GM06990 (cell line): ENCODE measurements around the gene FTO.

Experiments used
- DNase-seq: peaks from one replicate; pipeline ENCODE4 v3.0.0-alpha.2; 2011; ENCODE audit not compliant: insufficient read length; ENCODE audit errors: extremely low read depth
- H3K27me3 ChIP-seq: replicated peaks from 2 replicates; pipeline ENCODE4 v1.6.0; 2011; ENCODE audit warnings: low read length; ENCODE audit not compliant: control insufficient read depth, insufficient read depth
- H3K36me3 ChIP-seq: 2 replicates; pipeline ENCODE4 v1.5.1; 2011; ENCODE audit warnings: low read length; ENCODE audit not compliant: control insufficient read depth, insufficient read depth
- H3K4me3 ChIP-seq: replicated peaks from 2 replicates; pipeline ENCODE4 v1.5.1; 2011; ENCODE audit warnings: low read depth, mild to moderate bottlenecking, control low read depth, low read length
- TF ChIP-seq, protein P1 (sequence below): IDR thresholded peaks from 2 replicates; pipeline ENCODE4 v1.5.1; 2011; ENCODE audit warnings: low read length, control low read depth, mild to moderate bottlenecking, inconsistent platforms; ENCODE audit not compliant: insufficient read depth, poor library complexity, severe bottlenecking

The FTO gene

DNA sequence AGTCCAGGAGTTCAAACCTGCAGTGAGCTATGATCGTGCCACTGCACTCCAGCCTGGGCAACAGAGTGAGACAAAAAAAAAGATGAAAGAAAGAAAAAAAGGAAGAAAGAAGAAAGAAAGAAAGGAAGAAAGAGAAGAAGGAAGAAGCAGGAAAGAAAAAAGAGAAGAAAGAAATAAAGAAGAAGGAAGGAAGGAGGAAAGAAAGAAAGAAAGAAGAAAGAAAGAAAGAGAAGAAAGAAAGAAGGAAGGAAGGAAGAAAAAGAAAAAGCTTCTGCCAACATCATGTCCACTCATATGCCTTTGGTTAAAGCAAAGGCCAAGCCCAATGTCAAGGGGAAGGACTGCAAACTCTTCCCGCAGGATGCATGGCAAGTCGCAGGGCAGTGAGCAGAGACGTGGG is 439.5 kb downstream of the FTO start:
- DNase-seq: no peak
- no peaks in the 10 kb centered on the region for H3K36me3 ChIP-seq
- TF ChIP-seq, protein P1, sequence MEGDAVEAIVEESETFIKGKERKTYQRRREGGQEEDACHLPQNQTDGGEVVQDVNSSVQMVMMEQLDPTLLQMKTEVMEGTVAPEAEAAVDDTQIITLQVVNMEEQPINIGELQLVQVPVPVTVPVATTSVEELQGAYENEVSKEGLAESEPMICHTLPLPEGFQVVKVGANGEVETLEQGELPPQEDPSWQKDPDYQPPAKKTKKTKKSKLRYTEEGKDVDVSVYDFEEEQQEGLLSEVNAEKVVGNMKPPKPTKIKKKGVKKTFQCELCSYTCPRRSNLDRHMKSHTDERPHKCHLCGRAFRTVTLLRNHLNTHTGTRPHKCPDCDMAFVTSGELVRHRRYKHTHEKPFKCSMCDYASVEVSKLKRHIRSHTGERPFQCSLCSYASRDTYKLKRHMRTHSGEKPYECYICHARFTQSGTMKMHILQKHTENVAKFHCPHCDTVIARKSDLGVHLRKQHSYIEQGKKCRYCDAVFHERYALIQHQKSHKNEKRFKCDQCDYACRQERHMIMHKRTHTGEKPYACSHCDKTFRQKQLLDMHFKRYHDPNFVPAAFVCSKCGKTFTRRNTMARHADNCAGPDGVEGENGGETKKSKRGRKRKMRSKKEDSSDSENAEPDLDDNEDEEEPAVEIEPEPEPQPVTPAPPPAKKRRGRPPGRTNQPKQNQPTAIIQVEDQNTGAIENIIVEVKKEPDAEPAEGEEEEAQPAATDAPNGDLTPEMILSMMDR: no peak
- H3K27me3 ChIP-seq: no peaks in the 10 kb centered on the region; the same call in 1 of the 2 replicates
- H3K4me3 ChIP-seq: no peak overlapping the region

DNA sequence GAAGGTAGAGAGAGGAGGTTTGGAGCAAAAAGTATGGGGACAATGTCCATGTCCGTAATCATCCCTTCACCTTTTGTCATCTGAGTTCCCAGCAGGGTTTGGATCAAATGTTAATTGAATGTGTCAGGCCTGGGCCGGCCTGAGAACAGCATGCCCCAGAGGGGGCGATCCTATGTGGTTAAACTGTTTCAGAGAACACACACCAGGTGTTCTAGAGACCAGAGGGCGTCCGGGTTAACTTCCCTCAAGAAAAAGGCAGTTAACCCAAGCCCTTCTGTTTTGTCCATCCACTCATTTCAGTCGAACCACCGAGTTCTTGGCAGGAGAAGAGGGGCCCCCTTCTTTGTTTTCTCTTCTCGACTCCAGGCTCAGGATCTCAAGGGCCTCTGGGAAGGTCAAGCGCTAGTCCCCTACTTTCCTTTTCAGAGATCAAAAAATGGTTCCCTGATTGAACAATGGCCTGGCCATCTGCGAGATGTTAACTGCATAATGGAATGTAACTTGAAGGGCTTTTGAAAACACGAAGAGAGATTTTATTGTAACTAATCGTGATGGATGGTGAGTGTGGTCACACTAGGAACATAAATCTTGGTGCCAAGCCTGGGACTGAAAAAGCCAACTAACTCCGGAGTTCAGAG is 440.1 kb downstream of the FTO start:
- no peak for DNase-seq
- Histone ChIP-seq H3K36me3 (no peaks in the 10 kb centered on the region), H3K4me3 (no peak overlapping the region), H3K27me3 (no peaks in the 10 kb centered on the region; the same call in 1 of the 2 replicates)
- TF ChIP-seq, protein P1: no peak

DNA sequence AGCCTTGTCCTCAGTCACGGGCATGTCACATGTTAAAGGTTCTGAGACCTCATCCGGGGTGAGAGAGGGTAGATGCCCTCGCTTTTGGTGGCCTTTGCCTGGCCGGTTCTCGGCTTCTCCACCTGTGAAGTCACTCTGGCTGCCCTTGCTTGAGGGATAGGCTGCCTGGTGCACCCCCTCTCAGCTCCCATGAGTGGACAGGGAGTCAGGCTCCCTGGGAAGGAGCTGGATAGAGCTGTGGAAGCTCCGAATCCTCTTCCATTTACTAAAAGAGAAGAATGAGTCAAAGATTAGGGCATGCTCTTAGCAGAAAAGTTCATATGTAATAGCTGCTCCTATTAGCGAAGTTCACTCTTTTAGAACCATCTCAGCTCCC is 440.6 kb downstream of the FTO start:
- TF ChIP-seq, protein P1: no peak
- H3K4me3 ChIP-seq: no peak overlapping the region
- no peaks in the 10 kb centered on the region; the same call in 1 of the 2 replicates for H3K27me3 ChIP-seq
- DNase-seq: no peak
- H3K36me3 ChIP-seq: no peaks in the 10 kb centered on the region

DNA sequence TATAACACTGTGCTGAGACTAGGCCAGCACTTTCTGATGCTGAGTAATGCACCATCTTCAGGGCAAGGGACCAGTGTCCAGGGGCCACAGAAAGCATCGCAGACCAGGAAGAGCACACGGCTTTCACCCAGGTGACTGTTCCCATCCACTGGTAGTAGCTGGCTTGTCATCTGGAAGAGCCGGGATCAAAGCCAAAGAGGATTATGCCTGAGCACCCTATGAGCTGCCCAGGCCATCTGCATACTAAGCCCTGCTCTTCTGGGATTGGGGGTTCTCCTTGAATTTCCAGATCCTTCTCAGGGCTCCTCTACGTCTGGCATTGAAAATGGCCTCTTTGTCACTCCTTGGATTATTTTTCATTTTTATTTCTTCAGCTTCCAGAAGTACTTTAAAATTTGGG is 441.9 kb downstream of the FTO start:
- H3K27me3 ChIP-seq: no peaks in the 10 kb centered on the region; the same call in 1 of the 2 replicates
- TF ChIP-seq, protein P1: no peak
- DNase-seq: no peak
- no peaks in the 10 kb centered on the region for H3K36me3 ChIP-seq
- H3K4me3 ChIP-seq: no peak overlapping the region

DNA sequence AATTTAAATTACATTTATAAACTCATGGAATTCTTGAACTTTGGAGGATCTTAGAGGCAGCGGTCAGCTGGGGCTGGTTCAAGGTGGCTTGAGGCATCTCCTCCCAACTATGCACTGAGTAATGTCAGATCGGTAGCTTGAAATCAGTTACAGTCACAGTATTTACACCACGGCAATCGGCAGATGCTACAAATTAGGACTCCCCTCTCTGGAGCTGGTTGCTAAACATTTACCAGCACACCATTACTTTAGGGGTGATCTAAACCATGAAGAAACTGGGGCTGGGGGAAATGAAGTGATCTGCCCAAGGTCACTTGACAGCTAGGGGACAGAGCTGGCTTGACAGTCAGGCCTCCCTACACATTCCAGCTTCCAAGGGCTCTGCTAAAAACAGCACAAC is 445.0 kb downstream of the FTO start:
- H3K4me3 ChIP-seq: no peak overlapping the region
- no peaks in the 10 kb centered on the region for H3K36me3 ChIP-seq
- no peaks in the 10 kb centered on the region for H3K27me3 ChIP-seq
- no peak for DNase-seq
- TF ChIP-seq, protein P1: no peak

DNA sequence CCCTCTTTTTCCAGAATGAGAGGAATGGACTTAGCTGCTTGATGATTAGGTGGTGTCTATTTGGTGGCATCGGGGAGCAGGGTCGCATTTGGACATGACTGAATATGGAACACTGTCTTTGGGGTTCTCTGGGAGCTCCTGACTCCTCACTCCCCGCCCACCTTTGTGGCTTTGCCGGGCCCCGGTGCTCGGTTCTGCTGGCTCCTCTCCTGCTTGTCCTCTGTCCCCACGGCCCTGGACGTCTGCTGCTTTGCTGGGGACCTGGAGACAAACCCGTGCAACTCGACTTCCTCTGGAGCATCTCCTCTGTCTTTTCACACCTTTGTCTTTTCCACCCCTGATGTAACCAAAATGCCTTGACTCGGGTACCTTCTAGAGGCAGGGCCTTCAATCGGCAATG is 446.9 kb downstream of the FTO start:
- no peak for DNase-seq
- TF ChIP-seq, protein P1: no peak
- Histone ChIP-seq H3K27me3 (no peaks in the 10 kb centered on the region), H3K4me3 (no peak overlapping the region), H3K36me3 (no peaks in the 10 kb centered on the region)
